K562 (cell line): Measurements from ENCODE around the gene DEFB124. TPM values are rescaled to one million over a fixed set of nuclear protein-coding genes. Genes with fewer than 3 reads are reported as not detected.

Experiments used
- ATAC-seq: fragments of 200-7000 bp; cut with Tn5 transposase; 3 replicates; pipeline ENCODE4 v1.9.1; 2020; ENCODE audit warnings: moderate library complexity
- BruUV-seq: library from RNA; stranded (reverse); fragments of 400-500 nt; replicated peaks from 2 replicates; lab custom pipeline; 2021; lab: Mats Ljungman, UMichigan
- CTCF ChIA-PET: fragments of 300-600 bp; formaldehyde crosslinking; extraction: SDS; loops from one replicate; lab custom pipeline; 2021; ENCODE audit warnings: low intra/inter-chr PET ratio; lab: Yijun Ruan, JAX
- POLR2A ChIA-PET: fragments of 300-600, 350-650 bp; sonication (Branson Sonifier 250); formaldehyde crosslinking; extraction: SDS; loops from one replicate; lab custom pipeline; 2021; ENCODE audit warnings: antibody characterized with exemption, inconsistent platforms; lab: Yijun Ruan, JAX
- DNase-seq, 4 experiments: peaks; one replicate each; pipeline versions ENCODE4 v3.0.0 to v3.0.0-alpha.2; 2011 to 2018; ENCODE audit warnings: low spot score in 3 of 4, mixed read lengths in 3 of 4; ENCODE audit errors: extremely low read depth in 1 of 4
- FAIRE-seq: peaks from 2 replicates; lab custom pipeline; 2011; peaks lifted over from hg19 to GRCh38; lab: Jason Lieb, UNC
- H2AFZ ChIP-seq: 2 replicates; pipeline ENCODE4 v1.6.0; 2011; ENCODE audit warnings: low read depth, low read length, control low read depth, inconsistent platforms
- H3K27ac ChIP-seq: fragments of 200-600 bp; 3 replicates; pipeline ENCODE4 v1.8.0; 2011; ENCODE audit warnings: low read depth, mild to moderate bottlenecking, control low read depth, inconsistent platforms, low read length, moderate library complexity, mixed read lengths; ENCODE audit errors: extremely low read depth
- H3K27me3 ChIP-seq, 2 experiments: fragments of 300-600 bp in 1 of 2; 2 replicates in 1 of 2; 3 replicates in 1 of 2; pipeline versions ENCODE4 v1.6.0 to v1.8.0; 2011; ENCODE audit warnings: inconsistent platforms in 2 of 2, low read length in 2 of 2, mild to moderate bottlenecking in 1 of 2, mixed read lengths in 1 of 2, moderate library complexity in 1 of 2; ENCODE audit not compliant: control insufficient read depth in 2 of 2, insufficient read depth in 2 of 2
- H3K36me3 ChIP-seq: fragments of 300-600 bp; 3 replicates; pipeline ENCODE4 v1.8.0; 2011; ENCODE audit warnings: mild to moderate bottlenecking, low read length, inconsistent platforms; ENCODE audit not compliant: control insufficient read depth, insufficient read depth
- H3K4me1 ChIP-seq, 2 experiments: fragments of 200-600 bp in 1 of 2; replicated peaks in 1 of 2; 2 replicates in 1 of 2; 3 replicates in 1 of 2; pipeline versions ENCODE4 v1.5.1 to v1.8.0; 2011; ENCODE audit warnings: inconsistent platforms in 2 of 2, low read length in 2 of 2, mild to moderate bottlenecking in 1 of 2, mixed read lengths in 1 of 2, moderate library complexity in 1 of 2; ENCODE audit not compliant: control insufficient read depth in 2 of 2, insufficient read depth in 2 of 2
- H3K4me2 ChIP-seq: 2 replicates; pipeline ENCODE4 v1.6.1; 2011; ENCODE audit warnings: low read length, control low read depth, inconsistent platforms, mixed read lengths; ENCODE audit not compliant: insufficient read depth
- H3K4me3 ChIP-seq: fragments of 200-600 bp; sonication (generic), shearing (Covaris generic); 2 replicates; pipeline ENCODE4 v1.5.1; 2016; ENCODE audit warnings: control low read depth, inconsistent platforms
- H3K79me2 ChIP-seq: fragments of 200-600 bp; 3 replicates; pipeline ENCODE4 v1.8.0; 2011; ENCODE audit warnings: low read length, inconsistent platforms; ENCODE audit not compliant: control insufficient read depth, insufficient read depth
- H3K9ac ChIP-seq, 2 experiments: 2 replicates each; pipeline versions ENCODE4 v1.6.0 to v1.6.1; 2011; ENCODE audit warnings: low read depth in 2 of 2, low read length in 2 of 2, control low read depth in 1 of 2, inconsistent platforms in 1 of 2, mild to moderate bottlenecking in 1 of 2, mixed read lengths in 1 of 2; ENCODE audit not compliant: insufficient read depth in 1 of 2
- H3K9me1 ChIP-seq: one replicate; pipeline ENCODE4 v1.6.0; 2011; ENCODE audit warnings: inconsistent platforms, mild to moderate bottlenecking, low read length, moderate library complexity; ENCODE audit not compliant: control insufficient read depth, insufficient read depth
- H3K9me3 ChIP-seq: replicated peaks from 2 replicates; pipeline ENCODE4 v1.5.1; 2011; ENCODE audit warnings: low read depth, low read length, inconsistent platforms; ENCODE audit not compliant: control insufficient read depth, insufficient read depth
- H4K20me1 ChIP-seq: replicated peaks from 2 replicates; pipeline ENCODE4 v1.6.1; 2011; ENCODE audit warnings: low read length, inconsistent platforms, mixed read lengths; ENCODE audit not compliant: control insufficient read depth, insufficient read depth
- BCOR ChIP-seq: fragments of 450-650 bp; IDR thresholded peaks from 2 replicates; pipeline ENCODE4 v1.6.1; 2016
- CBFB ChIP-seq: sonication (generic); formaldehyde crosslinking; IDR thresholded peaks from 2 replicates; pipeline ENCODE4 v1.4.0; 2020; ENCODE audit warnings: mild to moderate bottlenecking, missing genetic modification reagents
- CBX8 ChIP-seq: fragments of 200-600 bp; sonication (generic); IDR thresholded peaks from 2 replicates; pipeline ENCODE4 v1.6.1; 2012; ENCODE audit warnings: borderline replicate concordance, mixed run types, low read depth, mild to moderate bottlenecking, moderate library complexity, mixed read lengths, low read length, control low read depth, inconsistent platforms; ENCODE audit not compliant: poor library complexity, severe bottlenecking; ENCODE audit errors: extremely low read depth
- CEBPB ChIP-seq: fragments of 450-650 bp; IDR thresholded peaks from 2 replicates; pipeline ENCODE4 v1.6.1; 2016; ENCODE audit warnings: missing genetic modification characterization, missing compliant biosample characterization
- FOXA3 ChIP-seq, 2 experiments: fragments of 450-650 bp in 1 of 2; sonication (generic) in 1 of 2; formaldehyde crosslinking; IDR thresholded peaks in 1 of 2; conservative IDR thresholded peaks in 1 of 2; 2 replicates each; pipeline versions ENCODE4 v1.4.0 to v1.8.0; 2020 to 2022; ENCODE audit warnings: mild to moderate bottlenecking in 2 of 2, missing genetic modification reagents in 1 of 2
- KDM4B ChIP-seq, 2 experiments: fragments of 450-650 bp in 1 of 2; sonication (generic) in 1 of 2; IDR thresholded peaks; 2 replicates each; pipeline ENCODE4 v1.6.1; 2016 to 2017; ENCODE audit warnings: borderline replicate concordance in 2 of 2, antibody characterized with exemption in 1 of 2, low read depth in 1 of 2, mild to moderate bottlenecking in 1 of 2
- NUFIP1 ChIP-seq: fragments of 450-650 bp; IDR thresholded peaks from 2 replicates; pipeline ENCODE4 v1.6.1; 2018; ENCODE audit not compliant: partially characterized antibody
- POLR2B ChIP-seq: fragments of 450-650 bp; IDR thresholded peaks from 2 replicates; pipeline ENCODE4 v1.6.1; 2018; ENCODE audit warnings: low read depth; ENCODE audit not compliant: partially characterized antibody
- RBM39 ChIP-seq: fragments of 200-400 bp; formaldehyde crosslinking; optimal IDR thresholded peaks from 2 replicates; pipeline ENCODE3; 2018; ENCODE audit warnings: low read depth, low read length
- RFX7 ChIP-seq: fragments of 250-450 bp; sonication (Bioruptor Pico); IDR thresholded peaks from 2 replicates; pipeline ENCODE4 v1.5.1; 2021; ENCODE audit warnings: mild to moderate bottlenecking
- STAT5A ChIP-seq: IDR thresholded peaks from 2 replicates; pipeline ENCODE4 v1.6.1; 2012; ENCODE audit warnings: low read length, inconsistent platforms, borderline replicate concordance
- ZNF121 ChIP-seq: sonication (generic); formaldehyde crosslinking; conservative IDR thresholded peaks from 2 replicates; pipeline ENCODE4 v1.8.0; 2022; ENCODE audit warnings: missing genetic modification reagents
- WGBS: fragments of 100-300 bp; shearing (Covaris generic); methylation state at CpG from one replicate; pipeline ENCODE4 v1.1.6; 2016; ENCODE audit warnings: low coverage, mixed read lengths; ENCODE audit not compliant: insufficient coverage; ENCODE audit errors: missing lambda C conversion rate; 5-methylcytosine and 5-hydroxymethylcytosine counted together
- in situ Hi-C: fragments of 300-500 bp; cut with MboI; formaldehyde crosslinking; loops from 4 replicates; pipeline ENCODE4 v1.15.0; 2018; ENCODE audit warnings: inconsistent platforms, mixed read lengths
- intact Hi-C: fragments of 100-400 bp; cut with micrococcal nuclease; formaldehyde crosslinking; loops from 2 replicates; pipeline ENCODE4 v1.14.2; 2022
- polyA plus RNA-seq, 8 experiments: library from polyadenylated mRNA; depleted of rRNA in 4 of 8; stranded (reverse) in 5 of 8; unstranded in 3 of 8; fragments of >200 nt; fragmentation: Nextera tagmentation in 2 of 8; fragmentation: Illumina TruSeq in 1 of 8; extraction: Ambion mirVana in 2 of 8; extraction: Trizol in 1 of 8; gene quantifications; 2 replicates each; pipeline versions ENCODE4 v1.2.1 to v1.2.3, GENCODE V29; 2011 to 2014; ENCODE audit warnings: inconsistent platforms in 1 of 8, missing spikeins in 1 of 8
- total RNA-seq, 7 experiments: library from RNA; depleted of rRNA in 6 of 7; stranded (reverse); fragments of >200 nt in 6 of 7; fragmentation: Illumina TruSeq in 2 of 7; extraction: Trizol in 2 of 7; gene quantifications; 2 replicates each; pipeline versions ENCODE4 v1.2.1 to v1.2.3, GENCODE V29; 2011 to 2021; ENCODE audit warnings: low replicate concordance in 1 of 7
- TF ChIP-seq, protein P1 (sequence below): fragments of 450-650 bp; formaldehyde crosslinking; IDR thresholded peaks from 2 replicates; pipeline ENCODE4 v1.4.0; 2020; ENCODE audit warnings: mild to moderate bottlenecking, moderate library complexity
- TF ChIP-seq, protein P2 (sequence below): fragments of 200-800 bp; sonication (Bioruptor generic); IDR thresholded peaks from 2 replicates; pipeline ENCODE4 v1.6.1; 2017; ENCODE audit warnings: missing genetic modification characterization, missing compliant biosample characterization
- TF ChIP-seq, protein P3 (sequence below): fragments of 450-650 bp; IDR thresholded peaks from 2 replicates; pipeline ENCODE4 v1.6.1; 2016; ENCODE audit warnings: low read depth, mild to moderate bottlenecking, moderate library complexity

The DEFB124 gene
- total and polyA plus RNA-seq, 9 of the 15 experiments (the other 6 are each of a cell fraction or from before 2014, with no cell fraction given) = not detected

DNA sequence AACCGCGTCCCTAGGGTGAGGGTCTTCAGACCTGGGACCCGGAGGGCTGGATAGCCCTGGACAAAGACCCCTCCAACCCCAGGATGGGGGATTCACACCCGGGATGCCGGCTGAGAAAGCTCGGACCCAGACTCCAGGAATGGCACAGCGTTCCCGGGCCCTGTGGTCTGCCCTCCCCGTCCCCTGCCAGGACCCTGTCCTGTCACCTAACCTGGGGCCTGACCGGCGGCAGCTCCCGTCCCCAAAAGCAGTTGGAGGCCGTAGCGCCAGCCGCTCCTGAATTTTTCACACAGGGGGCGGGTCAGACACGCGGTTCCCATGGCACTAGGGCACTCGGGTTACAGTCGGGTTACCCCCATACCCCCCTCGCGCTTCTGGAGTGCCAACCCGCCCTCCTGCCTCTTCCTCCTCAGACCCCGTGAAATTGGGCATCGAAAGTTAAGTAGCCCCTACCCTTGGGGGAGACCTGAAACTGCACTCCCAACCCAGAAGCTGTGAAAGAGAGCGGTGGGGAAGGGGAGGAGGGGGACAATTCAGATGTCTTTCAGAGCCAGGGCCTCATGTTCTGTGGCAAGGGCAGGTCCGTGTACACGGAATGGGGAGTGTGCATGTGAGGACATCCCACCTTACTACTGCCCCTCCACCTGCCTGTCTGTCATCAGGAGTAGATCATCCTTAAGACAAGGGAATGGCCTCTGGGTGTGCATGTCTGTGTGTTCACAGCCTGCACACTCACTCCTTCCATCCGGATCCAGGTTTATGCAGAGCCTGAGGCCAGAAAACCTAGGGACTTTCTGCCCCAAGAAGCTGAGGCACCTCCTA lies 756 bp upstream of the DEFB124 start:
- in situ Hi-C loops (no loop called here), intact Hi-C loops (no loop called here)
- no peaks in the 10 kb centered on the region; the same call in 1 of the 2 replicates for H4K20me1 ChIP-seq
- peaks cover 30 to 41% of the 10 kb centered on the region in 2 experiments; a peak in 4 of 5 replicates for H3K27me3 ChIP-seq
- 10% methylated on average over 24 of the region's 29 CpGs for WGBS
- H3K79me2 ChIP-seq = no peaks in the 10 kb centered on the region
- H3K36me3 ChIP-seq = no peaks in the 10 kb centered on the region
- no peak for FAIRE-seq
- H3K9ac ChIP-seq = no peak overlapping the region
- ATAC-seq = no peak
- no peak for DNase-seq
- BruUV-seq = no TSS peak
- H3K4me1 ChIP-seq = peaks cover 5 to 16% of the 10 kb centered on the region in 2 experiments; a peak in 4 of 5 replicates
- H3K9me1 ChIP-seq = no peaks in the 10 kb centered on the region
- ChIA-PET CTCF (no interaction called here), POLR2A (interaction anchor here (0.6 to 1.1 kb wide), 4 partner anchors 8 to 37 kb away, joined by 3 to 4 read pairs (median 4); no protein-coding TSS in a partner anchor)
- H3K27ac ChIP-seq = no peak overlapping the region
- H3K4me2 ChIP-seq = no peak overlapping the region
- H3K4me3 ChIP-seq = no peak overlapping the region
- H2AFZ ChIP-seq = no peak overlapping the region
- no peaks in the 10 kb centered on the region for H3K9me3 ChIP-seq
- TF ChIP-seq POLR2B = no peak
- no peak for TF ChIP-seq RBM39
- no peak for TF ChIP-seq ZNF121 (CRISPR knock-in tag)
- no peak for TF ChIP-seq CBX8
- TF ChIP-seq, protein P1, sequence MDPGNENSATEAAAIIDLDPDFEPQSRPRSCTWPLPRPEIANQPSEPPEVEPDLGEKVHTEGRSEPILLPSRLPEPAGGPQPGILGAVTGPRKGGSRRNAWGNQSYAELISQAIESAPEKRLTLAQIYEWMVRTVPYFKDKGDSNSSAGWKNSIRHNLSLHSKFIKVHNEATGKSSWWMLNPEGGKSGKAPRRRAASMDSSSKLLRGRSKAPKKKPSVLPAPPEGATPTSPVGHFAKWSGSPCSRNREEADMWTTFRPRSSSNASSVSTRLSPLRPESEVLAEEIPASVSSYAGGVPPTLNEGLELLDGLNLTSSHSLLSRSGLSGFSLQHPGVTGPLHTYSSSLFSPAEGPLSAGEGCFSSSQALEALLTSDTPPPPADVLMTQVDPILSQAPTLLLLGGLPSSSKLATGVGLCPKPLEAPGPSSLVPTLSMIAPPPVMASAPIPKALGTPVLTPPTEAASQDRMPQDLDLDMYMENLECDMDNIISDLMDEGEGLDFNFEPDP = no peak
- TF ChIP-seq, protein P2, sequence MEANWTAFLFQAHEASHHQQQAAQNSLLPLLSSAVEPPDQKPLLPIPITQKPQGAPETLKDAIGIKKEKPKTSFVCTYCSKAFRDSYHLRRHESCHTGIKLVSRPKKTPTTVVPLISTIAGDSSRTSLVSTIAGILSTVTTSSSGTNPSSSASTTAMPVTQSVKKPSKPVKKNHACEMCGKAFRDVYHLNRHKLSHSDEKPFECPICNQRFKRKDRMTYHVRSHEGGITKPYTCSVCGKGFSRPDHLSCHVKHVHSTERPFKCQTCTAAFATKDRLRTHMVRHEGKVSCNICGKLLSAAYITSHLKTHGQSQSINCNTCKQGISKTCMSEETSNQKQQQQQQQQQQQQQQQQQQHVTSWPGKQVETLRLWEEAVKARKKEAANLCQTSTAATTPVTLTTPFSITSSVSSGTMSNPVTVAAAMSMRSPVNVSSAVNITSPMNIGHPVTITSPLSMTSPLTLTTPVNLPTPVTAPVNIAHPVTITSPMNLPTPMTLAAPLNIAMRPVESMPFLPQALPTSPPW (CRISPR knock-in tag) = no peak
- no peak for TF ChIP-seq KDM4B (IDR thresholded peaks at IDR 0.05; ENCODE audit: borderline replicate concordance in 2 of 2, low read depth in 1 of 2)
- TF ChIP-seq, protein P3, sequence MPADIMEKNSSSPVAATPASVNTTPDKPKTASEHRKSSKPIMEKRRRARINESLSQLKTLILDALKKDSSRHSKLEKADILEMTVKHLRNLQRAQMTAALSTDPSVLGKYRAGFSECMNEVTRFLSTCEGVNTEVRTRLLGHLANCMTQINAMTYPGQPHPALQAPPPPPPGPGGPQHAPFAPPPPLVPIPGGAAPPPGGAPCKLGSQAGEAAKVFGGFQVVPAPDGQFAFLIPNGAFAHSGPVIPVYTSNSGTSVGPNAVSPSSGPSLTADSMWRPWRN = no peak
- TF ChIP-seq RFX7 = no peak
- no peak for TF ChIP-seq BCOR
- no peak for TF ChIP-seq CBFB (CRISPR knock-in tag)
- TF ChIP-seq FOXA3 (CRISPR knock-in tag; conservative IDR thresholded peaks at IDR 0.05 in 1 of 2, IDR thresholded peaks at IDR 0.05 in 1 of 2) = no peak
- no peak for TF ChIP-seq CEBPB (tag)
- no peak for TF ChIP-seq NUFIP1
- no peak for TF ChIP-seq STAT5A
